CD4-positive, alpha-beta T cell treated with Interleukin-6 at 100 ng/mL for 8 hours (primary cell): ENCODE data around the gene AMDHD2.
"Not testable (repeated sequence)": the region's sequence is repeated elsewhere in the genome, so short reads cannot be mapped to it uniquely, and the experiment has no call there.

Experiments used
- DNase-seq: peaks from one replicate; pipeline ENCODE4 v3.0.0-alpha.2; 2020; ENCODE audit warnings: mixed read lengths, low spot score

AMDHD2 gene

GRCh38 chr16:2580143-2580542 lies 60.0 kb downstream of the AMDHD2 start:
- DNase-seq: not testable (repeated sequence)

- DNase-seq: not testable (repeated sequence)
Observed at GRCh38 chr16:2580818-2581217, 60.6 kb downstream of the AMDHD2 start.
